GM12878 (cell line): ENCODE results near the gene HDHD2. TPM values are rescaled to one million over a fixed set of nuclear protein-coding genes. Genes with fewer than 3 reads are reported as not detected.
A peak's percentile ranks its signal among the peaks of the same experiment; 100 is the strongest.

ENCODE experiments used
- BCLAF1 ChIP-seq: fragments of 450-650 bp; IDR thresholded peaks from 2 replicates; pipeline ENCODE4 v1.6.1; 2017; ENCODE audit warnings: antibody characterized with exemption, mild to moderate bottlenecking, moderate library complexity
- CHD1 ChIP-seq: IDR thresholded peaks from 2 replicates; pipeline ENCODE4 v1.6.1; 2012; ENCODE audit warnings: low read depth, low read length, improper control_type of control experiment
- E4F1 ChIP-seq: fragments of 450-650 bp; IDR thresholded peaks from 2 replicates; pipeline ENCODE4 v1.6.1; 2018; ENCODE audit warnings: borderline replicate concordance, mild to moderate bottlenecking; ENCODE audit not compliant: partially characterized antibody
- EP300 ChIP-seq, 2 experiments: fragments of 150-350 bp in 1 of 2; IDR thresholded peaks; 2 replicates each; pipeline ENCODE4 v1.6.1; 2011 to 2012; ENCODE audit warnings: low read depth in 2 of 2, low read length in 2 of 2, borderline replicate concordance in 1 of 2, improper control_type of control experiment in 1 of 2, inconsistent platforms in 1 of 2; ENCODE audit not compliant: control insufficient read depth in 1 of 2
- FOXM1 ChIP-seq: IDR thresholded peaks from 2 replicates; pipeline ENCODE4 v1.6.1; 2012; ENCODE audit warnings: low read depth, mild to moderate bottlenecking, inconsistent platforms, low read length, moderate library complexity
- GATAD2B ChIP-seq: fragments of 450-650 bp; conservative IDR thresholded peaks from 2 replicates; pipeline ENCODE4 v1.6.1; 2017; ENCODE audit warnings: low read depth, mild to moderate bottlenecking, moderate library complexity
- JUND ChIP-seq: IDR thresholded peaks from 2 replicates; pipeline ENCODE4 v1.6.1; 2012; ENCODE audit warnings: low read depth, mild to moderate bottlenecking, low read length, improper control_type of control experiment, moderate library complexity
- RUNX3 ChIP-seq: IDR thresholded peaks from 2 replicates; pipeline ENCODE4 v1.6.1; 2012; ENCODE audit warnings: low read length, inconsistent platforms
- STAT3 ChIP-seq: IDR thresholded peaks from 2 replicates; pipeline ENCODE4 v1.6.1; 2011; ENCODE audit warnings: low read depth, low read length, improper control_type of control experiment
- ZNF384 ChIP-seq: IDR thresholded peaks from 2 replicates; pipeline ENCODE4 v1.6.1; 2012; ENCODE audit warnings: low read depth, mild to moderate bottlenecking, low read length, improper control_type of control experiment, borderline replicate concordance
- ZSCAN29 ChIP-seq: fragments of 450-650 bp; IDR thresholded peaks from 2 replicates; pipeline ENCODE4 v1.6.1; 2017; ENCODE audit warnings: mild to moderate bottlenecking, moderate library complexity
- polyA plus RNA-seq, 11 experiments: library from polyadenylated mRNA; depleted of rRNA in 4 of 11; unstranded in 6 of 11; stranded (reverse) in 5 of 11; fragments of >200 nt; fragmentation: Nextera tagmentation in 4 of 11; fragmentation: Illumina TruSeq in 1 of 11; extraction: Ambion mirVana in 4 of 11; extraction: Trizol in 1 of 11; gene quantifications; 1 replicate in 1 of 11; 2 replicates in 10 of 11; pipeline versions ENCODE4 v1.2.1 to v1.2.3, GENCODE V29; 2011 to 2016; ENCODE audit warnings: inconsistent platforms in 2 of 11, missing spikeins in 2 of 11, low read depth in 1 of 11
- total RNA-seq, 4 experiments: library from RNA; depleted of rRNA in 3 of 4; stranded (reverse); fragments of >200 nt in 3 of 4; fragmentation: Illumina TruSeq in 1 of 4; extraction: Trizol in 1 of 4; gene quantifications; 2 replicates each; pipeline versions ENCODE4 v1.2.1 to v1.2.3, GENCODE V29; 2013 to 2021
- TF ChIP-seq, protein P1 (sequence below): fragments of 450-650 bp; IDR thresholded peaks from 2 replicates; pipeline ENCODE4 v1.6.1; 2017; ENCODE audit warnings: low read depth, mild to moderate bottlenecking, moderate library complexity
- TF ChIP-seq, protein P2 (sequence below): fragments of 450-650 bp; formaldehyde crosslinking; IDR thresholded peaks from 2 replicates; pipeline ENCODE4 v1.4.0; 2020; ENCODE audit warnings: mild to moderate bottlenecking, moderate library complexity
- TF ChIP-seq, protein P3 (sequence below): IDR thresholded peaks from 2 replicates; pipeline ENCODE4 v1.6.1; 2011; ENCODE audit warnings: low read depth, mild to moderate bottlenecking, low read length, moderate library complexity, borderline replicate concordance; ENCODE audit errors: extremely low read depth

Gene HDHD2
- total and polyA plus RNA-seq, 10 of the 15 experiments (the other 5 are each of a cell fraction or from before 2014, with no cell fraction given) = 4.6 to 29.1 (median 17.7) TPM

GRCh38 chr18:47175898-47176575 is 25.7 kb upstream of the HDHD2 start, which contains the start of gene IER3IP1 (continued):
- TF ChIP-seq E4F1 (no peak), EP300 (IDR thresholded peaks at IDR 0.05; ENCODE audit: borderline replicate concordance in 1 of 2, control insufficient read depth in 1 of 2, low read depth in 2 of 2, low read length in 2 of 2) (no peak), BCLAF1 (no peak), CHD1 (no peak), ZNF384 (no peak), JUND (no peak), RUNX3 (no peak), ZSCAN29 (no peak), STAT3 (no peak), FOXM1 (no peak), GATAD2B (peak; percentile 86)
- TF ChIP-seq, protein P1, sequence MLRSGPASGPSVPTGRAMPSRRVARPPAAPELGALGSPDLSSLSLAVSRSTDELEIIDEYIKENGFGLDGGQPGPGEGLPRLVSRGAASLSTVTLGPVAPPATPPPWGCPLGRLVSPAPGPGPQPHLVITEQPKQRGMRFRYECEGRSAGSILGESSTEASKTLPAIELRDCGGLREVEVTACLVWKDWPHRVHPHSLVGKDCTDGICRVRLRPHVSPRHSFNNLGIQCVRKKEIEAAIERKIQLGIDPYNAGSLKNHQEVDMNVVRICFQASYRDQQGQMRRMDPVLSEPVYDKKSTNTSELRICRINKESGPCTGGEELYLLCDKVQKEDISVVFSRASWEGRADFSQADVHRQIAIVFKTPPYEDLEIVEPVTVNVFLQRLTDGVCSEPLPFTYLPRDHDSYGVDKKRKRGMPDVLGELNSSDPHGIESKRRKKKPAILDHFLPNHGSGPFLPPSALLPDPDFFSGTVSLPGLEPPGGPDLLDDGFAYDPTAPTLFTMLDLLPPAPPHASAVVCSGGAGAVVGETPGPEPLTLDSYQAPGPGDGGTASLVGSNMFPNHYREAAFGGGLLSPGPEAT = peak; percentile 57; the same call in 1 of the 2 replicates
- TF ChIP-seq, protein P2, sequence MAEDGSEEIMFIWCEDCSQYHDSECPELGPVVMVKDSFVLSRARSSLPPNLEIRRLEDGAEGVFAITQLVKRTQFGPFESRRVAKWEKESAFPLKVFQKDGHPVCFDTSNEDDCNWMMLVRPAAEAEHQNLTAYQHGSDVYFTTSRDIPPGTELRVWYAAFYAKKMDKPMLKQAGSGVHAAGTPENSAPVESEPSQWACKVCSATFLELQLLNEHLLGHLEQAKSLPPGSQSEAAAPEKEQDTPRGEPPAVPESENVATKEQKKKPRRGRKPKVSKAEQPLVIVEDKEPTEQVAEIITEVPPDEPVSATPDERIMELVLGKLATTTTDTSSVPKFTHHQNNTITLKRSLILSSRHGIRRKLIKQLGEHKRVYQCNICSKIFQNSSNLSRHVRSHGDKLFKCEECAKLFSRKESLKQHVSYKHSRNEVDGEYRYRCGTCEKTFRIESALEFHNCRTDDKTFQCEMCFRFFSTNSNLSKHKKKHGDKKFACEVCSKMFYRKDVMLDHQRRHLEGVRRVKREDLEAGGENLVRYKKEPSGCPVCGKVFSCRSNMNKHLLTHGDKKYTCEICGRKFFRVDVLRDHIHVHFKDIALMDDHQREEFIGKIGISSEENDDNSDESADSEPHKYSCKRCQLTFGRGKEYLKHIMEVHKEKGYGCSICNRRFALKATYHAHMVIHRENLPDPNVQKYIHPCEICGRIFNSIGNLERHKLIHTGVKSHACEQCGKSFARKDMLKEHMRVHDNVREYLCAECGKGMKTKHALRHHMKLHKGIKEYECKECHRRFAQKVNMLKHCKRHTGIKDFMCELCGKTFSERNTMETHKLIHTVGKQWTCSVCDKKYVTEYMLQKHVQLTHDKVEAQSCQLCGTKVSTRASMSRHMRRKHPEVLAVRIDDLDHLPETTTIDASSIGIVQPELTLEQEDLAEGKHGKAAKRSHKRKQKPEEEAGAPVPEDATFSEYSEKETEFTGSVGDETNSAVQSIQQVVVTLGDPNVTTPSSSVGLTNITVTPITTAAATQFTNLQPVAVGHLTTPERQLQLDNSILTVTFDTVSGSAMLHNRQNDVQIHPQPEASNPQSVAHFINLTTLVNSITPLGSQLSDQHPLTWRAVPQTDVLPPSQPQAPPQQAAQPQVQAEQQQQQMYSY (CRISPR knock-in tag) = no peak
- TF ChIP-seq, protein P3, sequence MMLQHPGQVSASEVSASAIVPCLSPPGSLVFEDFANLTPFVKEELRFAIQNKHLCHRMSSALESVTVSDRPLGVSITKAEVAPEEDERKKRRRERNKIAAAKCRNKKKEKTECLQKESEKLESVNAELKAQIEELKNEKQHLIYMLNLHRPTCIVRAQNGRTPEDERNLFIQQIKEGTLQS = no peak
